LNCaP clone FGC (cell line): ENCODE data around the gene SLC22A2.
A peak's percentile ranks its signal among the peaks of the same experiment; 100 is the strongest.

Source experiments
- DNase-seq: peaks from one replicate; pipeline ENCODE4 v3.0.0-alpha.2; 2011; ENCODE audit warnings: low read depth
- H3K4me3 ChIP-seq: 2 replicates; pipeline ENCODE4 v1.5.1; 2011; ENCODE audit warnings: mild to moderate bottlenecking, low read depth, low read length, control low read depth
- CTCF ChIP-seq: IDR thresholded peaks from 2 replicates; pipeline ENCODE4 v1.5.1; 2012; ENCODE audit warnings: mild to moderate bottlenecking; ENCODE audit not compliant: control insufficient read depth, insufficient read depth; ENCODE audit errors: extremely low read depth

SLC22A2 gene

GRCh38 chr6:160274871-160275510 lies 16.4 kb upstream of the SLC22A2 start:
- no peak for TF ChIP-seq CTCF
- no peak for DNase-seq

GRCh38 chr6:160273750-160274149 lies 15.1 kb upstream of the SLC22A2 start:
- peak; percentile 53 for DNase-seq
- H3K4me3 ChIP-seq: peak overlapping the region; percentile 47
- TF ChIP-seq CTCF: no peak

More at GRCh38 chr6:160274871-160275510, 16.4 kb upstream of the SLC22A2 start:
- no peak overlapping the region for H3K4me3 ChIP-seq

- H3K4me3 ChIP-seq: peak overlapping the region; percentile 47
- DNase-seq: no peak
- no peak for TF ChIP-seq CTCF
Measured at GRCh38 chr6:160273196-160273595, 14.6 kb upstream of the SLC22A2 start.

- H3K4me3 ChIP-seq: peak overlapping the region; percentile 47
- no peak for TF ChIP-seq CTCF
Measured at GRCh38 chr6:160272707-160273106, 14.1 kb upstream of the SLC22A2 start.

GRCh38 chr6:160270347-160270746 lies 11.7 kb upstream of the SLC22A2 start:
- DNase-seq: no peak
- TF ChIP-seq CTCF: no peak
- H3K4me3 ChIP-seq: no peak overlapping the region

More at GRCh38 chr6:160272707-160273106, 14.1 kb upstream of the SLC22A2 start:
- no peak for DNase-seq

- H3K4me3 ChIP-seq: no peak overlapping the region
- no peak for TF ChIP-seq CTCF
- no peak for DNase-seq
Measured at GRCh38 chr6:160269771-160270170, 11.2 kb upstream of the SLC22A2 start.

GRCh38 chr6:160269023-160269521 lies 10.5 kb upstream of the SLC22A2 start:
- no peak for TF ChIP-seq CTCF
- no peak for DNase-seq
- no peak overlapping the region for H3K4me3 ChIP-seq
